Ishikawa (cell line): ENCODE results near the gene CCDC137.

ENCODE experiments used
- CEBPB ChIP-seq: IDR thresholded peaks from 2 replicates; pipeline ENCODE4 v1.6.1; 2012
- CREB1 ChIP-seq: IDR thresholded peaks from 2 replicates; pipeline ENCODE4 v1.6.1; 2012; ENCODE audit warnings: low read depth
- EGR1 ChIP-seq: IDR thresholded peaks from 2 replicates; pipeline ENCODE4 v1.6.1; 2012
- EP300 ChIP-seq: IDR thresholded peaks from 2 replicates; pipeline ENCODE4 v1.6.1; 2012; ENCODE audit warnings: borderline replicate concordance
- FOXM1 ChIP-seq: IDR thresholded peaks from 2 replicates; pipeline ENCODE4 v1.6.1; 2012; ENCODE audit warnings: low read depth, borderline replicate concordance
- NFIC ChIP-seq: IDR thresholded peaks from 2 replicates; pipeline ENCODE4 v1.6.1; 2012
- RAD21 ChIP-seq: IDR thresholded peaks from 2 replicates; pipeline ENCODE4 v1.6.1; 2012; ENCODE audit warnings: low read depth
- REST ChIP-seq: IDR thresholded peaks from 2 replicates; pipeline ENCODE4 v1.6.1; 2012; ENCODE audit warnings: low read depth, mild to moderate bottlenecking
- TAF1 ChIP-seq: IDR thresholded peaks from 2 replicates; pipeline ENCODE4 v1.6.1; 2012; ENCODE audit warnings: low read depth, mild to moderate bottlenecking
- TCF12 ChIP-seq: IDR thresholded peaks from 2 replicates; pipeline ENCODE4 v1.6.1; 2012; ENCODE audit warnings: low read depth
- TEAD4 ChIP-seq: IDR thresholded peaks from 2 replicates; pipeline ENCODE4 v1.6.1; 2012
- USF1 ChIP-seq: IDR thresholded peaks from 2 replicates; pipeline ENCODE4 v1.6.1; 2012
- YY1 ChIP-seq: IDR thresholded peaks from 2 replicates; pipeline ENCODE4 v1.6.1; 2012; ENCODE audit warnings: low read depth
- ZBTB7A ChIP-seq: IDR thresholded peaks from 2 replicates; pipeline ENCODE4 v1.6.1; 2012; ENCODE audit warnings: low read depth
- TF ChIP-seq, protein P1 (sequence below): IDR thresholded peaks from 2 replicates; pipeline ENCODE4 v1.6.1; 2012

Gene CCDC137

GRCh38 chr17:81708739-81709185, 42.2 kb downstream of the CCDC137 start:
- no peak for TF ChIP-seq CREB1
- TF ChIP-seq TAF1 = no peak
- no peak for TF ChIP-seq TCF12
- TF ChIP-seq TEAD4 = no peak
- TF ChIP-seq FOXM1 = no peak
- TF ChIP-seq EGR1 = no peak
- TF ChIP-seq RAD21 = no peak
- no peak for TF ChIP-seq CEBPB
- no peak for TF ChIP-seq YY1
- TF ChIP-seq, protein P1, sequence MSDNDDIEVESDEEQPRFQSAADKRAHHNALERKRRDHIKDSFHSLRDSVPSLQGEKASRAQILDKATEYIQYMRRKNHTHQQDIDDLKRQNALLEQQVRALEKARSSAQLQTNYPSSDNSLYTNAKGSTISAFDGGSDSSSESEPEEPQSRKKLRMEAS = no peak
- no peak for TF ChIP-seq NFIC
- TF ChIP-seq REST = no peak
- no peak for TF ChIP-seq ZBTB7A
- no peak for TF ChIP-seq USF1
- TF ChIP-seq EP300 = no peak

- TF ChIP-seq TEAD4 (no peak), CREB1 (no peak), FOXM1 (no peak), USF1 (no peak), TAF1 (0 out of 2 replicates have a peak, but pooled peaks have one; percentile 3), ZBTB7A (0 out of 2 replicates have a peak, but pooled peaks have one; percentile 44)
- TF ChIP-seq, protein P1 = 0 out of 2 replicates have a peak, but pooled peaks have one; percentile 10
Measured at GRCh38 chr17:81710514-81711308, 44.2 kb downstream of the CCDC137 start.

DNA sequence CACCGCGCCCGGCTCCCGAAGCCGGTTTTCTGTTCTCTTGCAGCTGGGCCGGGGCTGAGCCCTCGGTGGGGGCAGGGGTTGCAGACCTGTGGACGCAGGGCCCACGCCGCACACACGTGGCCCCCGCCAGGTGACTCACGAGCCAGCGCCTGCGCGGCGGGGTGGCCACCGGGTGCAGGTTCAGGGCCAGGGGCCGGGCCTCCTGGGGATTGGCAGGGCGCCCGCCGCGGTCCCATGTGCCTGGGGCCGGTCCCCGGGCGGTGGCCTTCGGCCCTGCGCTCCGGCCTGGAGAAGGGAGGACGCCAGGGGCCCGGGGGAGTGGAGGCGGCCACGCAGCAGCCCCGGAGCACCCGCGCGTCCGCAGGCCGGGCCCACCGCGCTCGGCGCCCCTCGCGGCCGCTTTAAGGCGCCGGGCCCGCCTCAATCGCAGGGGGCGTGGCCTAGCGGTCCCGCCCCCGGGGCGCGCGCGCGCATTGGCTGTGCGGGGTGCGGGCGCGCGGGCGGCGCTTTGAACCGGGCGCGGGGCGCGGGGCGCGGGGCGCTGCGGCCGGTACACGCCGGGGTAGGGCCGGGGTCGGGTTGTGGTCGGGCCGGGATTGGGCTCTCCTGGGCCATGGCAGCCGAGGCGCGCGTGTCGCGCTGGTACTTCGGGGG, 45.4 kb downstream of the CCDC137 start, which contains the start of gene SLC25A10:
Gene SLC25A10, plus strand, starts transcription at position 471 of the 654 bp plus-strand sequence. Its CDS starts 143 bp downstream, at position 614.
- TF ChIP-seq FOXM1 (no peak), RAD21 (no peak), ZBTB7A (no peak), USF1 (peak; percentile 87), REST (no peak), TEAD4 (peak; percentile 40), CEBPB (no peak), EP300 (no peak), YY1 (no peak), TAF1 (no peak), TCF12 (peak; percentile 67), EGR1 (no peak), CREB1 (peak; percentile 20; the same call in 1 of the 2 replicates), NFIC (peak; percentile 83)
- TF ChIP-seq, protein P1 = peak; percentile 98

DNA sequence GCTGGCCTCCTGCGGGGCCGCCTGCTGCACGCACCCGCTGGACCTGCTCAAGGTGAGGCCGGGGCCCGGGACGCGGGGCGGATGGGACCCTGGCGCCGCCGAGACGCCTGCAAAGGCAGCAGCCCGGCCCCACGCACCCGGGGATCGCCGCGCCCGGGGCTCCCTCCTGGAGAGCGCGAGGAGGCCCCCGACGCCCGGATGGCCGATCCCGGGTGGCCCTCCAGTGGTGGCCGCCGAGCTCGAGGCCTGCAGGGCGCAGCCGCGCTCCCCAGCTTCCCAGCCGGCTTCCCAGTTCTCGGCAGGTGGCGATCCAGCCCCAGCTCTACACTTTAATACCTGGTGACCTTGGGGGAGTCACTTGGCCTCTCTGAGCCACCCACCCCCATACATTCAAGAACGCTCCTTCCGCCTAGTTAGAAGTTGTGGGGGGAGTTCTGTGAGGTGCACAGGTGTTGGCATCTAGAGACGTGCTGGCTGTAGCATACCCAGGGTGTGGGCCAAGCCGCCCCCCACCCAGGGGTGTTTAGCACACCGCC, 46.0 kb downstream of the CCDC137 start:
- TF ChIP-seq RAD21 = no peak; the same call in 1 of the 2 replicates
- TF ChIP-seq TCF12 = no peak
- TF ChIP-seq YY1 = no peak
- no peak for TF ChIP-seq CEBPB
- TF ChIP-seq NFIC = no peak
- no peak for TF ChIP-seq TAF1
- TF ChIP-seq EP300 = no peak
- TF ChIP-seq CREB1 = no peak
- no peak for TF ChIP-seq EGR1
- TF ChIP-seq ZBTB7A = no peak
- TF ChIP-seq FOXM1 = no peak
- TF ChIP-seq USF1 = no peak
- TF ChIP-seq, protein P1 = no peak; the same call in 1 of the 2 replicates
- no peak for TF ChIP-seq REST
- no peak for TF ChIP-seq TEAD4
